Tibial nerve (tissue), 4 donors: ENCODE results near the gene NUMB. TPM values are rescaled to one million over a fixed set of nuclear protein-coding genes. Genes with fewer than 3 reads are reported as not detected.

Experiments used
- DNase-seq, 2 donors: peaks; one replicate each; pipeline ENCODE4 v3.0.0-alpha.2; 2019; ENCODE audit warnings: low spot score in 2 of 2
- H3K27ac ChIP-seq, 4 donors: fragments of 200-600 bp; sonication (generic) in 3 of 4; one replicate each; pipeline ENCODE4 v1.5.1; 2017 to 2019; ENCODE audit warnings: mild to moderate bottlenecking in 1 of 4
- H3K27me3 ChIP-seq, 2 donors: fragments of 200-600 bp; sonication (generic) in 1 of 2; one replicate each; pipeline versions ENCODE4 v1.5.1 to v1.6.0; 2017 to 2019
- H3K36me3 ChIP-seq, 3 donors: fragments of 200-600 bp; sonication (generic); one replicate each; pipeline ENCODE4 v1.5.1; 2018 to 2019
- H3K4me1 ChIP-seq, 4 donors: fragments of 200-600 bp; sonication (generic) in 3 of 4; one replicate each; pipeline ENCODE4 v1.5.1; 2017 to 2019
- H3K4me3 ChIP-seq, 4 donors: fragments of 200-600 bp; sonication (generic) in 3 of 4; one replicate each; pipeline ENCODE4 v1.5.1; 2017 to 2019; ENCODE audit warnings: mild to moderate bottlenecking in 1 of 4, moderate library complexity in 1 of 4
- H3K9me3 ChIP-seq, 4 donors: fragments of 200-600 bp; sonication (generic) in 3 of 4; one replicate each; pipeline ENCODE4 v1.5.1; 2017 to 2019
- EP300 ChIP-seq, 2 donors: sonication (generic); formaldehyde crosslinking; IDR thresholded peaks; one replicate each; pipeline ENCODE4 v1.6.1; 2017; ENCODE audit warnings: antibody characterized with exemption in 2 of 2, mild to moderate bottlenecking in 1 of 2
- POLR2A ChIP-seq, 2 donors: fragments of 450-650 bp; IDR thresholded peaks; one replicate each; pipeline ENCODE4 v1.6.1; 2017; ENCODE audit warnings: antibody characterized with exemption in 2 of 2, mild to moderate bottlenecking in 2 of 2, moderate library complexity in 2 of 2
- WGBS, 2 donors: methylation state at CpG; one replicate each; pipeline ENCODE4 v1.1.5; 2018; 5-methylcytosine and 5-hydroxymethylcytosine counted together
- total RNA-seq, 4 donors: library from RNA; depleted of rRNA; stranded (reverse); fragments of >200 nt; gene quantifications; one replicate each; pipeline ENCODE4 v1.1.0, GENCODE V29; 2016
- TF ChIP-seq, protein P1 (sequence below), 5 experiments: fragments of 200-600 bp in 3 of 5; fragments of 450-650 bp in 2 of 5; sonication (generic) in 3 of 5; IDR thresholded peaks; one replicate each; pipeline ENCODE4 v1.5.1; 2016 to 2019; ENCODE audit warnings: antibody characterized with exemption in 5 of 5, mild to moderate bottlenecking in 3 of 5, moderate library complexity in 2 of 5

NUMB gene
- total RNA-seq, 4 donors from 2014 or later = 50.7 to 81.9 (median 60.2) TPM

- no peak for TF ChIP-seq POLR2A (IDR thresholded peaks at IDR 0.05)
- TF ChIP-seq, protein P1, sequence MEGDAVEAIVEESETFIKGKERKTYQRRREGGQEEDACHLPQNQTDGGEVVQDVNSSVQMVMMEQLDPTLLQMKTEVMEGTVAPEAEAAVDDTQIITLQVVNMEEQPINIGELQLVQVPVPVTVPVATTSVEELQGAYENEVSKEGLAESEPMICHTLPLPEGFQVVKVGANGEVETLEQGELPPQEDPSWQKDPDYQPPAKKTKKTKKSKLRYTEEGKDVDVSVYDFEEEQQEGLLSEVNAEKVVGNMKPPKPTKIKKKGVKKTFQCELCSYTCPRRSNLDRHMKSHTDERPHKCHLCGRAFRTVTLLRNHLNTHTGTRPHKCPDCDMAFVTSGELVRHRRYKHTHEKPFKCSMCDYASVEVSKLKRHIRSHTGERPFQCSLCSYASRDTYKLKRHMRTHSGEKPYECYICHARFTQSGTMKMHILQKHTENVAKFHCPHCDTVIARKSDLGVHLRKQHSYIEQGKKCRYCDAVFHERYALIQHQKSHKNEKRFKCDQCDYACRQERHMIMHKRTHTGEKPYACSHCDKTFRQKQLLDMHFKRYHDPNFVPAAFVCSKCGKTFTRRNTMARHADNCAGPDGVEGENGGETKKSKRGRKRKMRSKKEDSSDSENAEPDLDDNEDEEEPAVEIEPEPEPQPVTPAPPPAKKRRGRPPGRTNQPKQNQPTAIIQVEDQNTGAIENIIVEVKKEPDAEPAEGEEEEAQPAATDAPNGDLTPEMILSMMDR (IDR thresholded peaks at IDR 0.05) = no peak
- TF ChIP-seq EP300 (IDR thresholded peaks at IDR 0.05) = no peak
- 84 to 89% methylated on average over 2 of the region's 2 CpGs for WGBS, 2 donors
- peaks cover 0 to 34% (median 13%) of the 10 kb centered on the region in 4 donors for H3K4me1 ChIP-seq
- peaks cover 0 to 56% (median 8%) of the 10 kb centered on the region in 3 donors for H3K36me3 ChIP-seq
- no peaks in the 10 kb centered on the region for H3K9me3 ChIP-seq
- no peak for DNase-seq
- peak overlapping the region in 1 of 4 donors; percentile 8 for H3K27ac ChIP-seq
- no peaks in the 10 kb centered on the region for H3K27me3 ChIP-seq
- H3K4me3 ChIP-seq = no peak overlapping the region
Observed at GRCh38 chr14:73286598-73286997, 171.7 kb downstream of the NUMB start.

- peaks cover 0 to 34% (median 13%) of the 10 kb centered on the region in 4 donors for H3K4me1 ChIP-seq
- no peak overlapping the region for H3K4me3 ChIP-seq
- H3K9me3 ChIP-seq = no peaks in the 10 kb centered on the region
- peaks cover 0 to 56% (median 8%) of the 10 kb centered on the region in 3 donors for H3K36me3 ChIP-seq
- TF ChIP-seq POLR2A (IDR thresholded peaks at IDR 0.05) = no peak
- TF ChIP-seq, protein P1 (IDR thresholded peaks at IDR 0.05) = no peak
- TF ChIP-seq EP300 (IDR thresholded peaks at IDR 0.05) = no peak
- H3K27me3 ChIP-seq = no peaks in the 10 kb centered on the region
- DNase-seq = no peak
- 78 to 88% methylated on average over 1 of the region's 1 CpG for WGBS, 2 donors
- H3K27ac ChIP-seq = peak overlapping the region in 1 of 4 donors; percentile 8
Observed at GRCh38 chr14:73285979-73286378, 172.4 kb downstream of the NUMB start.

DNA sequence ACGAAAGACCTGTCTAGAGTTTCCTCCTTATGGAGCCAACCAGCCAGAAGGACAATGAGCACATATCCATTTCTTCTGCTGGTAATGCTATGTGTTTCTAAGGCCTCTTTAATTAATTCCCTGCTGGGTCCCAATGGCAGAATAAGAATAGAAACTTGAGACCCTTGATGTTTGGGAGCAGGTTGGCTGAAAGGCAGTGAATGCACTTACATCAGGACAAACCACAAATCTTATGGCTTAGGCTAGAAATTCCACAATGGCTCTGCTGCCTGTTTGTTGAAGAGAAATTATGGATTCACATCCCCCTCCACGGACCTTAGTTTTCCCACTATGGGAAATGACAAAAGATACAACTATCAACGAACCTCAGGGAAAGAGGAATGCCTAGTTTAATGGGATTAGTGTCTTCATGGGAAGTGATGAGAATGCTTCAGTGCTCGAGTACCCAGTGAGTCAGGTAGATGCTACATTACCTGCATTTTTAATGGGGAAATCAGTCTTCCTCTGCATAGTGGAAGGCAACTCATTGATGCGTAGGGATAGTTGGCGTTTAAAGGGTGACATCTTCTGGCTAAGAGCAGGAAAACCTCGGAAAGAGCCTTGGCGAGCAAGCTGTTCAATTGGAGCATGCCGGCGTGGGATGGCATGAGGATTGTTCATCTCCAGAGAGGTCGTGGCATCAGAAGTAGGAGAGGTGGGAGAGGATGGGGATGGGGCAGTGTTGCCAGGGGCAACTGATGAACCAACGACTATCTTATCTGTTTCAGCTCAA, 174.6 kb downstream of the NUMB start:
- H3K36me3 ChIP-seq = peaks cover 0 to 74% (median 8%) of the 10 kb centered on the region in 3 donors
- H3K4me1 ChIP-seq = peaks cover 0 to 17% (median 4%) of the 10 kb centered on the region in 4 donors
- H3K9me3 ChIP-seq = no peaks in the 10 kb centered on the region
- no peak overlapping the region for H3K4me3 ChIP-seq
- TF ChIP-seq POLR2A (IDR thresholded peaks at IDR 0.05) (no peak), EP300 (IDR thresholded peaks at IDR 0.05) (no peak)
- TF ChIP-seq, protein P1 (IDR thresholded peaks at IDR 0.05) = peak in 2 of 5 experiments; percentile 14 to 26
- no peak for DNase-seq
- H3K27ac ChIP-seq = peak overlapping the region in 1 of 4 donors; percentile 13
- H3K27me3 ChIP-seq = no peaks in the 10 kb centered on the region
- 44 to 46% methylated on average over 12 of the region's 12 CpGs for WGBS, 2 donors

- no peak for DNase-seq
- H3K9me3 ChIP-seq = no peaks in the 10 kb centered on the region
- 87 to 91% methylated on average over 5 of the region's 5 CpGs for WGBS, 2 donors
- peaks cover 0 to 12% (median 0%) of the 10 kb centered on the region in 4 donors for H3K4me1 ChIP-seq
- TF ChIP-seq EP300 (IDR thresholded peaks at IDR 0.05) (no peak), POLR2A (IDR thresholded peaks at IDR 0.05) (no peak)
- TF ChIP-seq, protein P1 (IDR thresholded peaks at IDR 0.05) = no peak
- peaks cover 0 to 94% (median 8%) of the 10 kb centered on the region in 3 donors for H3K36me3 ChIP-seq
- no peak overlapping the region for H3K4me3 ChIP-seq
- no peak overlapping the region for H3K27ac ChIP-seq
- H3K27me3 ChIP-seq = no peaks in the 10 kb centered on the region
Observed at GRCh38 chr14:73280903-73281302, 177.4 kb downstream of the NUMB start.

GRCh38 chr14:73277376-73277775, 181.0 kb downstream of the NUMB start:
- peaks cover 0 to 94% (median 0%) of the 10 kb centered on the region in 3 donors for H3K36me3 ChIP-seq
- no peak for DNase-seq
- WGBS, 2 donors = 86 to 96% methylated on average over 2 of the region's 2 CpGs

More at GRCh38 chr14:73277376-73277775, 181.0 kb downstream of the NUMB start:
- Histone ChIP-seq H3K4me3 (no peak overlapping the region), H3K4me1 (peaks cover 0 to 8% (median 0%) of the 10 kb centered on the region in 4 donors), H3K27me3 (no peaks in the 10 kb centered on the region), H3K27ac (no peak overlapping the region), H3K9me3 (no peaks in the 10 kb centered on the region)
- TF ChIP-seq EP300 (IDR thresholded peaks at IDR 0.05) = no peak
- TF ChIP-seq POLR2A (IDR thresholded peaks at IDR 0.05) = no peak
- TF ChIP-seq, protein P1 (IDR thresholded peaks at IDR 0.05) = no peak
